GM19324 (cell line): ENCODE results near the gene S1PR3.

ENCODE experiments used
- ATAC-seq: cut with Tn5 transposase; IDR thresholded peaks from one replicate; pipeline ENCODE4 v1.9.1; 2021; ENCODE audit warnings: mild to moderate bottlenecking, moderate library complexity; ENCODE audit not compliant: unreplicated experiment, low FRiP score

The S1PR3 gene

DNA sequence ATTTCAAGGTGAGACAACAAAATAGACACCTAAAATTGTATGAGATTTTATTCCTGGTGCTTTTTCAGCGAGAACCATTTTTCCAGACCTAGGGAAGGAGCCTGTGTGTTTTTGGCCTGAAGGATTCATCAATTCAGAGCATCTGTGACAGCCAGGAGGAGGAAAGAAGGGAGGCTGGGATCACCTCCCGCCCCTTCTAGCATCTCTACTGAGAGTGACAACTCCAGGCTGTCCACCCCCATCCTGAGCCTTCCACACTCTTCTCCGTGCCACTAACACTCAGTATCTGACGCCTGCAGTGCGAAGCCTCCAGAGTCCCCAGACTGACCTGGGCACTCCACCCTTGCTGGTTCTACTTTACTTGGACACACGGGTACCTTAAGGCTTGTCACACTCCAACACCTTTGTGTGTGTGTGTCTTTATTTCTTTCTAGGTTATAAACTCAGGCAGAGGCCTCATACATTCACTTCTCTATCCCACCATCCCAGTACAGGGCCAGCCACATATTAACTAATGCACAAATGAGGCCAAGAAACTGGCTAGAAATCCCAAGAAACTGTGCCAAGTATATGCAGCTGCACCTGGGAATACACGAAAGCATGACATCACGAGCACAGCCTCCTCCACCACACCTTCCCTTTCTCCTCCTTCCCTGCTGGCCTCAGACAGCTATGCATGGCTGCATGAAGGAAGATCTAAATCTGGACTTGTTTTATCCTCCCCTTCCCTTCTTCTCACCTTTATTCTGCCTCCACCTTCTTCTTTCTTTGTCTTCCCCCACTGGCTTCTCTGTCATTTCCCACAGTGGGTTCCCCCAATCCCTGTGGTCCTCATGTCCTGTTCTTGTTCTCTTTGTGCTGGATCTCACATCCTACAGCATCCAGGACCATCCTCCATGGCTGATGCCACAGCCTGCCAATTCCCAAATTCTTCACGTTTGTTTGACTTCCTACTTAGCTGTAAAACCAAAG, 16.0 kb downstream of the S1PR3 start:
- no peak for ATAC-seq

DNA sequence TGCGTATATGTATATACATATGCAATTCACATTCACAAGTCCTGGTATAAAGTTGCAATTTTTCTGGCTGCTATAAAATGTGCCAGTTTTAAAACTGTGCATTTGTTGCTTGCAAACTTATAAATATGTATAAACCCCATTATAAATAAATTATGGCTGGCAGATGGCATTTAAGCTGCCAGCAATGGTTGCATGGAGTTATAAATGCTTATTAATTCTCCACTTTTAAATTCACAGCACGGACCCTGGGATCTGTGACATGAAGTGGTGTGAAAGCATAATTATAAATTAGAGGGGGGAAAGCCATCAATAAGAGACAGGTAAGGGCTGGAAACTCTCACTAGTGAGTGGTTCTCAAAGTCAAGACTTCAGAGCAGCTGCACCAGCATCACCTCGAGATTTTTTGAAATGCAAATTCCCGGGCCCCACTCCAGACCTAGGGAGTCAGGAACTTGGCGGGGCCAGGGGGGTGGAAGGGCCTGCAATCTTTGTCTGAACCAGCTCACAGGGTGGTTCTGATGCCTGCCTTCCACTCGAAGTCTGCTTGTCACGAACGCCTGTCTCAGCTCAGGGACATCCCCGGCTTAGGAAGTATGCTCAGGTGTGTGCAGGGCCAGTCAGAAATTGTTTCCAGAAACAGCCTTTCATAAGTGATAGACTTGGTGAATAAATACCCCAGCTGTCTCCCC, 16.9 kb downstream of the S1PR3 start:
- no peak for ATAC-seq

DNA sequence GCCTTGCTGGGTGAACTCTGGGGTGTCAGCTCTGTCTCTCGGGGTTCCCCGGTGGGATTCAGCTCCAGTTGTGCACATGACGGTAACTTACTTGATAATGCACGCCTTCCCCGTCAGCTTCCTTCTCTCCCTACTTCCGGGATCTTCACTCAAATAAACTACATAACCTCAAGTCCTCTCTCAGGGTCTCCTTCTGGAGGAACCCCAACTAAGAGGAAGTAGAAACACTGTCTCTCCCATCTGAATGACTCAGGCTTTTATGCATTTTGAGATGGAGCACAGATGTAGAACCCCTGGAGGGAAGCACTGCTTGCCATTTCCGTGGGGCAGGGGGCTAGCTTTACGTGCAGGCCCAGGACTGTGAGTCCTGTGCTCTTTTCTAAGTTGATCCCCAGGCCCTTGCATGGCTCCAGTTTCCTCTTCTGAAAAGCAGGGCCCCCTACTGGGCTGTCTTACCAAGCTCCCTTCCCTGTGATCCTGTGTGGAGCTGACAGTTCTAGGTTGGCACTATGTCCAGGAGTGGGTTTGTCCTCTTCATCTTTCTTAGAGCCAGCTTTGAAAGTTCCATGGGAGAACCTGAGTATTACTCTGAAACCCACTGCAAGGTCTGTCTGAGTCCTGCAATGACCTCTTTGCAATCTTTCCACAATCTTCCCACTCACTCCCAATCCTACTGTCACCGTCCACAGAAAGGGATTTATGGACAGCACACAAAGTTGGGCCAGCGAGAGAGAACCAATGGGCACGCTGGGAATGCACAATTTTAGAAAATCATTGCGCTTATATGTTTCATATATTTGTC, 17.7 kb downstream of the S1PR3 start:
- ATAC-seq: no peak

DNA sequence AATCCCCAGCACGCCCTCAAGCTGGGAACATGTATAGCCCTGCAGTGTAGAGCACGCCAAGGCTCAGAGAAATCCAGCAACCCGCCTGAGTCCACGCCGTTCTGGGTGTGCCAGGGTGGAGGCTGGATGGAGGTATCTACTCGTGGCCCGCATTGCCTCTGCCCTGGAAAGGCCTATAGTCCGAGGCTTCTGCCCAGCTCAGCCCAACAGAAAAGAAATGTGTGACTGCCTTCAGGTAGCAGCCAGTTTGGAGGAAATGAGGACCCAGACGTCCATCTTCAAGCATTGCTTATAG, 18.2 kb downstream of the S1PR3 start:
- no peak for ATAC-seq

DNA sequence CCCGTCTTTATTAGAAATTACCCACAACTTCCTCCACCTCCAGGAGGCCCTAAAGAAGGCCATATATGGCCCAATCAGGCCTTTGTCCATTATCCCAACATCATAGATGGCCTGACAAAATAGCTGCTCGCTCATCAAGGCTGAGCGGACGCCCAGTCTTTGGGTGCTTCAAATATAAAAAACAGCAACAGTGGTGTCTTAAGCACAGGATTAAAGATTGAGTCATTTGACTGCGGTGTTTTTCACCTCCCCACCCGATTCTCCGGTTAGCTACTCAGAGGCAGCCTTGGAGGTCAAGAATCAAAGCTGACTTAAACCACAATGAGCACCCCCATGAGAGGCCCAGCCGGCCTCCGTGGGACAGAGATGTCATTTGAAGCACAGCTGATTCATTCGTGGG, 18.8 kb downstream of the S1PR3 start:
- ATAC-seq: no peak

DNA sequence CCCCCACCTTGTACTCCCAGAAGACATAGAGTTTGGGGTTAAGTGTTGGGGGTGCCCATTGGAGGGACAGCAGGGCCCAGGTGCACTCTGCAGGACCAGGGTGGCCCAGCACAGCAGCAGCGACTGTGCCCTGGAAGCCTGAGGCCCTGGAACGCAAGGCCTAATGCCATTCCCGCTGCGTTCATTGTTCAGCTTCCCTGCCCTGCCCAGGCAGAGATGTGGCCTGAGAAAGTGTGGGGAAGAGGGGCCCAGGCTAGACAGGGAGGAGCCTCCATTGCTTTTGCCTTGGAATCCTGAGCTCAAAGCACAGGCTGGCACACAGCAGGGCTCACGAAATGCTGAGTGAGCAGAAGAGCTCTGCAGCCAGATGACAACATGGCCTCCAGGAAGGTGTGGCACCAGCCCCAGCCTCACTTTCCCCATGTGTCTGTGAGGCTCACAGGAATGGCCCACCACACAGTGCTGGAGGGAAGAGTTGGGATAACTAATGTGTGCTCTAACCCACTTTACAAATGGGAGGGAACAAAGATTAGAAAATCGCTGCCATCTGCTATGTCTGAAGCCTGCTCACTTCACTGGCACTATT, 19.4 kb downstream of the S1PR3 start:
- ATAC-seq: no peak

DNA sequence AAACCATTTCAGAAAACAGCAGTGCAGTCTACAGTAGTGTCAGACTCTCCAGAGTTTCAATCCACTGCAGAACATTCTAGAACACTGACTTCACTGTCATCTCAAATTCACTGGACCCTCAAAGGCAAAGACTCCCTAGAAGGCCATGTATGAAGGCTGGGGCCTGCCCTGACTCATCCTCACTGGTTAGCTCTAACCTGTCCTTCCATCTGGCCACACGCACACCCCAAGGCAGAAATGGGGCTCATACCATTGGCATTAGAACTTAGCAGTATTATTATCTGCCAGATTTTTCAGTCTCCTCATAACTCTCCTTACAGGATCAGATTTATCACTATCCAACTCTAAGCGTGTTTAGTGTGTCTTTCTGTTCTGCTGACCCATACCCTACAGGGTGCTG, 20.4 kb downstream of the S1PR3 start:
- ATAC-seq: no peak

DNA sequence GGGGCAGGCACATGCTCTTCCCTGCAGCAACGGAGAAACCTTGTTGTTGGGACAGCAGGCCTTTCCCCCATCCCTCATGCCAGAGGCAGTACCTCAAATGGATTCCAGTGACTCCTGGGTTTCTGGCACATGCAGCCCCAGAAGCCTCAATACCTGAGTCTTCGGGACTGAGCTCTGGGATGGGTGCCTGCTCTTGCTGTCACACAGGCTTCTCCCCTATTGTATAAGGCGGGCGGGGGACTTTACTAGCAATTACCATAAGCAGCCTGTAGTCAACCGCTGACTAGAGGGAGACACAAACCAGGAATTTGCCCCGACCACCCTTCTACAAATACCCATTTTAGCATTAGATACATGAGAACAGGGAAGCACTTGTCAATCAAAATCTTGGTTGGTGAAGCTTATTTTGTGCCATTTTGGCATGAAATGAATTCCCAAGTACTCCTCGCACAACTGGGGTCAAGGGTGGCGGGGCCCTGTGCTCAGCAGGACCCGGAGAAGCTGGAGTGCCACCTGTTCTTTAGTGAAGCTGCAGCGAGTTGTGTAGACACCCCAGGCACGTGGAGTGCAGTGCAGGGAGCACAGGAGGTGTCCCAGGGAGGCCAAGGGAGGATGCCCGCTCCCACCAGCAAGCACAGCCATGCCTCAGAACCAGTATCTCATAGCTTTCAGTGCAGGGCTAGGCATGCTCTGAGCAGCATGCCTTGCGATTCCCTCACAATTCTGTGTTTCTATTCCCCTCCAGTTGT, 21.2 kb downstream of the S1PR3 start:
- ATAC-seq: no peak

DNA sequence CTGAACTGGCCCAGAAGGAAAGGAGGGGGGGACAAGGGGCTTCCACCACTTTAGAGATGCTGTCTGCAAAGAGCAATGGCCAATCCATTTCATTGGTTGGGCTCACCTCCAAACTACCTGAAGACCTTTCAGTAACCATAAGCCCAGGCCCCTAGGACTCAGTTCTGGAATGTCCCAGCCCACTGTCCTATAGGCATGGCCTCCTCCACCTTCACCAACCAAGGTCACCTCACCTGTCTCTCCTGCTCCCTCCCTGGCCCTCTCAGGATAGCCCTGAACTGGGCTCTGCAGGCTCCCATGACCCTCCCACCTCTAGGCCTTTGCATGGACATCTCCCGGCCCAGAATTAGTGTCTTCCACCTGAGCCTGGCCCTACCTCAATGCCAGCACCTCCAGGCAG, 22.4 kb downstream of the S1PR3 start:
- no peak for ATAC-seq

DNA sequence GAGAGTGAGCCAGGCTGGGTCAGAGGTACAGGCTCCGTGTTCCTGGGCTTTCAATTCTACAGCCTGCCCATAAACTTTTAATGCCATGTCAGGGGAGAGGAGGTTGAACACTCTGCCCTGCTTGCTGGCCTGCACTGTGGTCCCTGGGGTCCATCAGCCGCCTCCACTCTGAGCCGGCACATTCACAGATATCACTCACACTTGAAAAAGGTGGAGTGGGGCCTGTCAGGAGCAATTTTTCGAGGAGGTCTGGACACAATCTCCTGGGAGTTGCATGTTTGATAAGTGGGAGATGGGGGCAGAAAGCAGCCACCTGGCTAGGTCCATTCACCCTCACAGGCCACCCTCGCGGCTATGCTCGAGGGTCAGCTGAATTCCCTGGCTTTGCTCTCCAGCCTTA, 22.9 kb downstream of the S1PR3 start:
- ATAC-seq: no peak

DNA sequence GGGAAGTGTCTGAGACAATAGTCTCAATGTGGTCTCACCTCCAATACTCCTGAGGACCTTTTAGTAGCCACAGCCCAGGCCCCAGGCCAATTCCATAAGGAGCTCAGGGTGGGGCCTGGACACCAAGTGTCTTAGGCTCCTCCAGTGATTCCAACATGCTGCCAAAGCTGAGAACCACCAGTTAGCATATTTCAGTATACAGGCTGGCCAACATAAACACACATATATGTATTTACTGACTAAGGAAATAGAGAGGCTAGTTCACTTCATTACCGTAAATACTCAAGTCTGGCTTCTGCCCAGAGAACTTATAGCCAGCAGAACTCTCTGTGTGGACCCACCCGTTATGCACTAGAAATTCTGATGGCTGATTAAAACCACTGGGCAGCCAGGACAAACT, 24.1 kb downstream of the S1PR3 start:
- no peak for ATAC-seq

DNA sequence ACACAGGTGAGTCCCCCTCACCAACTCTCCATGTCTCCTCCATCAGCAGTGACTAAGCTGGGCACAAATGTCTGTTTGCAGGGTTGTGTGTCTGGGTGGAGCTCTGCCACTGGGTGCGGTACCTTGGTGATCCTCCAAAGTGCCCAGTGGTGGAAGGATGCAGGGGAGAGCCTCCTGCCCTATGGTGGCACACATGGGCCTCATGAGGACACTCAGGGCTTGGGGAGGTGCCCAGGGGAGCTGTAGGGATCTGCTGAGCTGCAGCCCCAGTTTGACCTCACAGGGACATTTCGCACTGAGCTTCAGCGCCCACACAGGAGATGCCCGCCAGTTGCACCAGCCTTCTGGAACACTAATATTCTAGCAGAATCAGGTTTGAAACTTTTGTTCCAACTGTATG, 29.5 kb downstream of the S1PR3 start:
- ATAC-seq: no peak

DNA sequence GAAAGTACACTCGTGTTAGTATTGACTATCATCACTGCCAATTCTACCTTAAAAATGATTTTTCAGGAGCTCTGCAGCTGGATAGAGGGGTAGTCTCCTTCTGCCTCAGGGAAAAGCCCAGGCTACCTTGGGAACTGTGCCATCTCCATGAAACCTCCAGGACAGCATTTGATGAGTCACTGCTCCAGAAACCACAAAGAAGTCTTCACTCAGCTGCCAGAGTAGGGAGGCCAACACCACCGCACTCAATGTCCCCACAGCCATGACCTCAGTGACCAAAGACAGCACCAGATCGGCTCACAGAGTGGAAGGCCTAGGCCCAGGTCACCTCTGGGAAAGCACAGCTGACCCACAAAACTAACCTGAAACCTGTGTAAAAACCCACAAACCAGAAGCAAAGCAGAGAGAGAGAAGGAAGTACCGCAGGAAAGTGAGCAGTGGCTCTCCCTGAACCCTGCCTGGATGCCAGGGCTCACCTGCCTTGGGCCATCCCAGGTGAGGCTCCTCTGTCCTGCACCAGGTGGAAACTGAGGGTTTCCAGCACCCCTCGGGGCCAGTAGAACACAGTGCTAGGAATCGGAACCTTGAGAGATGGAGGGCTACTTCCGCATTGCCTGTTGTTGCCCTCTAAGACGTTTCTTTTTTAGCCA, 30.0 kb downstream of the S1PR3 start:
- no peak for ATAC-seq

DNA sequence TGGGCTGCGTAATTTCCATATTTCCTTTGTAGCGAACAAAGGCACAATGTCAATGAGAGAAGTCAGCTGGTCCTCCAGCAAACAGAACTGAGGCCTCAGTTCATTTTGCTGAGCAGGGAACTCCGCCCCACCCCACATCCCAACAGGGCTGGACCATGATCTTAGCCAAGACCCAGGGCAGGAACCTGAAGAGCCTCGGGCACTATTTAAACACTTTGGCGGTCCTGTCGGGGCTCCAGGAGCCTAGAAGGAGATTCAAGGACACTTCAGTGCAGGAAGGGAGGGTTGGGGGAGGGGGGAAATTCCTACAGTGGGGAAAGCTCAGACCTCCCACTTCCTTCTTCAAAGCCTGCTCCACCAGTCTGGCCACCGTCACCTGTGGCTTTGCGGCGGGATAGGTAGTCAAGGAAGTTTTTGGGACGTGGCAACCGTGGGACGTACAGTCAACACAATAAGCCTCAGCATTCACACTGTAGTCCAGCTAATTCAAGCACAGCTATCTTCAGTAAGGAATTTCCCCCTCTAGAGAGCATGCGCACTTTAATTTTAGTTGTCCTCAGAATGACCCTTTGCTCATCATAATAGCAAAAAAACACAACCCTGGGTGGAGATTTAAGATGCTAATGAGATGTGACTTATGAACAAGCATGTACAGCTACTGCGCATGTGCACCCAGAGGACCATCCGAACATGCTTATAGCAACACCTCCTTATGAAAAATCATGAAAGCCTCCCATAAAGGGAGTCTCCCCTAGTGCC, 30.9 kb downstream of the S1PR3 start:
- ATAC-seq: no peak

DNA sequence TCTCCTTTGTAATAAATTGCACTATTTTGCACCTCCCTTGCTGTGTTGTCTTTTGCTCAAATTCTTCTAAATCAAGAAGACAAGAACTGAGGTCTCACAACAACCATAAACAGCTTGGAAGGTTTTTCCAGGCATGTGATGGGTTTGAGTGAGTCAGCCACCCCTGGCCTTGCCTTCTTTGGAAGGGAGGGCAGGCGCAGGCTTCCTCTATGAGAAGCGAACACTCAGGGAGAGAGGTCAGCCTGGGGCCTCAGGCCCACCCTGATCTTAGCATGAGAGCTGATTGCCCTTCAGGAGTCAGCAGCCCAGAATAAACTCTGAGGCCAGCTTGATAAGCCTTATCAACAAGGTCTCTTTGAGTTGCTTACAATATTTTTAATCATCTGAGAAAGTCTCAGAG, 31.6 kb downstream of the S1PR3 start:
- ATAC-seq: no peak

DNA sequence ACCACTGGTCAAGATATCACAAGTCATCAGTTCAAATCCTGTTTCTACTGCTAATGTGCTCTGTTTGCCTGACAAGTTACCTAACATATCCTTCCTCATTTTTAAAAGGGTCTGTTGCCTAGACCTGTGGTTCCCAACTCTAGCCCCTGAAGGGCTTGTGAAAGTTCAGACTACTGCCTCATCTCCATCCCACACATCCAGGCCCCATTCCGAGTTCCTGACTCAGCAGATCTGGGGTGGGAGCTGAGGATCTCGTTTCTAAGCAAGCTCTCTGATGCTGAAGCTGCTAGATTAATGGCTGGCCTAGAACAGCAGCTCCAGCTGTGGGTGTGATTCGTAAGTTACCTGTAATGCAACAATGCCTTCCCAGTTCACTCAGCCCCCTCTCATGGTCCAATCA, 32.5 kb downstream of the S1PR3 start:
- no peak for ATAC-seq

DNA sequence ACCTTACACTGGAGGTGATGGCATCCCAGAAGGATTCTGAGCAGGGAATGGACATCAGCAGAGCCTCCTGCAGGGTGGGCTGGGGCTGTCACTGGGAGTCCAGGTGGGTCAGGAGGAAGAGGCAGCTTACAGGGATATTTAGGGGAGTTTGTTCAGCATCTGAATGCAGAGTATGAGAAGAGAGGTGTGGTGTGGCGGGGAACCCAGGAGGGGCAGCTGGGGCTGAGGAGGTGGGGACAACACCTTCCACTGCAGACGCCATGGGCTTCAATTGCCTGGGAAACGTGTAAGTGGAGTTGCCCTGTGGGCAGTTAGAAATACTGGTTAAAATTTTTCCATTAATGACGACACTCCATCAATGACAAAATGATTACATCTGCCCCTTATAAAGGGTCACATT, 33.5 kb downstream of the S1PR3 start:
- ATAC-seq: no peak

DNA sequence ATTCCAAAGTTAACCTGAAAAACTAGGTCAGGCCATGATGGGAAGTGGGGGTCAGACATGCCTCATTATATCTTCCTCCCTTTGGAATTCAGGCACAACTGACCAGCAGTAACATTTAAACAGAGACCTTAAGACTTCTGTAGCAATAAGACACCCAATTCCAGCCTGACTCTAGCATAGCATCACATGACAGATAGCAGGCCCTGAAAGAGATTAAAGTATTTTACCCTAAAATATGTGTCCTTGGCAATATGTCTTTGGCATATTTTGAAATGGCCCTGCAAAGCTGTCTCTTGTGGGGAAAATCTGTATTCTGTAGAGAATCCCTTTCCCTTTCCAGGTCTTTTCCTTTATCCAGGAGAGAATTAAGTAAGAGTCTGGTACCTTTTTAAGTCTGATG, 34.3 kb downstream of the S1PR3 start:
- no peak for ATAC-seq

DNA sequence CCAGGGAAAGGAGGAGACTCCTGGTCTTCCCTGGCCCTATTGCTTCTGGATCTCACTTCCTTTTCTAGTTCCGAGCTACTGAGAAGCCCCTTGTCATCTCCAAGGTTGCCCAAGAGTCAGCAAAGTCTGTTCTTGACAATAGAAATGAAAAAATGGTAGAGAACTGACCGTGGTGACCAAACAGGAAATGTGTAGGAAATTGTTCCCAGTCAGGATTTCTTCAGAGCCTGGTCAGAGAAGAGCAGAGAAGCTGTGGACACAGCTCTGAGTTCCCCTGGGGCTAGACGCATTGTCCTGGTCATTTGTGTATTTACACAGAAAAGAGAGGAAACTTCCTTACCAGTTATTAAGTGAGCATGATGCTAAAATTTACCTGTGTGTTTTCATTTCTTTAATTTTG, 35.6 kb downstream of the S1PR3 start:
- ATAC-seq: no peak
